HG02678 (cell line): ENCODE data around the gene ZNF783.
"Not testable (repeated sequence)": the region's sequence is repeated elsewhere in the genome, so short reads cannot be mapped to it uniquely, and the experiment has no call there.

Experiments used
- ATAC-seq: cut with Tn5 transposase; IDR thresholded peaks from one replicate; pipeline ENCODE4 v1.9.1; 2021; ENCODE audit warnings: mild to moderate bottlenecking, moderate library complexity; ENCODE audit not compliant: unreplicated experiment

The ZNF783 gene

DNA sequence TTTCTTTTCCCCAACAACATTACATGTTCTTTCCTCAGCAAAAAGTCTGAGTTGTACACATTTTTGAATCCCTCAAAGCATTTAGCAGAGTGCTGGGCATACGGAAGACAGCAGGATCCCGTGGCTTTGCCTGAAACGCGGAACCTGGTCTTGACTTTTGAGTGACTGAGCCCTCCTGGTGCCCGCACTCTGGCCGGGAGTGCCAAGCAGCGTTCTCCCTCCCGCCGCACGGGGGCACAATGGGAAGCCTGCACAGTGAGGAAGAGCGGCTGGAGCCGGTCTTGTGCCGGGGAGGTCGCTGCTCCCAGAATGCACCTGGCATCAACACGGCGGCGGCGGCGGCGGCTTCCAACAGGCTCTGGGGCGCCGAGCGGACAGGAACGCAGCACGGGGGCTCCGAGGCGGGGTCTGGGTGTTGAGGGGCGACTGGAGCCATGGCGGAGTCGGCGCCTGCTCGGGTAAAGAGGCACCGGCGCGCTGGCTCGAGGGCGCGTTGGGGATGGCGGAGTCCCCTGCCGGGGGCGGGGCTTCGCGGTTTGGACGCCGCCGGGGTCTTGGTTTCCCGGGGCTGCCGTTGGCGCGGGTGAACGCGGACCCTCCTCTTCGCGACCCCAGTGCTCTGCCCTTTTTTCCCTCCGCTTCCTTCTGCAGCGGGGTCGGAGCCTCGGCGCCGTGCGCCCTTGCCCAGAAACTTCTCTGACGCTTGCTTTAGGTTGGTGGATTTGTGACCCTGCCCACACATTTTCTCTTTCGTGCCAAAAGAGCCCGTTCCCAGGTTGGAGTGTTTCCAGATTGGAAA lies 22.5 kb upstream of the ZNF783 start, which contains the start of gene ZNF212:
ZNF212 (plus strand) TSS at position 307 of the 799 bp plus-strand sequence; CDS start at position 435, 128 bp downstream.
- ATAC-seq: peak; percentile 100

DNA sequence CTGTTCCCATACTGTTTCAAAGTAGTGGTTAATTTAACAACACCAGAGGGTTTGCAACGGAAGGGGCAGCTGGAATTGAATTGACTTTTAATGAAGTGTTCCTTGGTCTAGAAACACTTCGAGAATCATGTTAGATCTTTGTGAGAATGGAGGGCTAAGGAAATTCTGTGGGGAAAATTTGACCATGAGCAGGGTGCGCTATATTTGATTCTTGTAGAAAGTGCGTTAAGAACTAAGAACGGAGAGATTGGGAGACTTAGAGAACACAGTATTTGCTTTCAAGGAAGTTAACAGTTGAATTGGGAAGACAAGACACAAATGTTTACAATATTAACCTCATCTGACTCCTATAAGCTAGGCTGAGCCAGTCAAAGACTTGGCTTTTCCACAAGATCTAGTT lies 21.4 kb upstream of the ZNF783 start:
- no peak for ATAC-seq

DNA sequence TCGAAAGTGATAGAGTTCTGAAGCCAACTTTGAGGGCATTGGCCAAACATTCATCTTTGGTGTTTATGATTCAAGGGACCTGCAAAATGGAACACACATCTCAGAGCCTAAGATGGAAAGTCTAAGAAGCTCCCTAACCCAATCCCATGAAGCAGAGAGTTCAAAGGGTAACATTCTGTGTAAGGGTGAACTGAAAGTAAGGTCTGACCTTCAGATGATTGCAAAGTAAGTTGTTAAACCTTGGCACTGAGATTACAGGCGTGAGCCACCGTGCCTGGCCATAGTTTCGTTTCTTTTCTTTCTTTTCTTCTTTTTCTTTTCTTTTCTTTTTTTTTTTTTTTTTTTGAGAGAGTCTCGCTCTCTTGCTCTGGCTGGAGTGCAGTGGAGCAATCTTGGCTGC lies 20.3 kb upstream of the ZNF783 start:
- no peak for ATAC-seq

DNA sequence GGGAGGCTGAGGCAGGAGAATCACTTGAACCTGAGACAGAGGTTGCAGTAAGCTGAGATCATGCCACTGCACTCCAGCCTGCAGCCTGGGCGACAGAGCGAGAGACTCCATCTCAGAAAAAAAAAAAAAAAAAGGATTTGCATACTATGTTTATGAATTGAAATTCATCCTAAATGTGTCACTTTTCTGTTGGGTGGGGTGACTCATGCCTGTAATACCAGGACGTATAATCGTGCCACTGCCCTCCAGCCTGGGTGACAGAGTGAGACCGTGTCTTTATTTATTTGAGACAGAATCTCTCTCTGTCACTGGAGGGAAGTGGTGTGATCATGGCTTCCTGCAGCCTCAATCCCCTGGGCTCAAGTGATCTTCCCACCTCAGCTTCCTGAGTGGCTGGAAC lies 16.8 kb upstream of the ZNF783 start:
- ATAC-seq: no peak

DNA sequence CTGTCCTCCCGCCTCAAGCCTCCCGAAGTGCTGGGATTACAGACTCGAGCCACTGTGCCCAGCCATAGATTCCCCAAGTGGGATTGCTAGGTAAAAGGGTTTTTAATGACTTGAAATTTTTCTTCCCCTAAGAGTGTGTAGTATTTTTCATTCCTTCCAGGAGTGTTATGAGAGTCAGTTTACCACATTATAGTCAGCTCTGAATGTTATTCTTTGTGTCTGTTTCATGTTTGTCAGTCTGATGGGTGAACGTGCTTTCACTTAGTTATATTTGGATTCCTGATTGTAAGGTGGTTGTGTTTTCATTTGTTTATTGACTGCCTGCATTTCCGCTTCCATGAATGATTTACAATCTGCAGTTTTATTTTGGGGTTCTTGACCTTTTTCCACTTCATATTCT lies 16.3 kb upstream of the ZNF783 start:
- no peak for ATAC-seq

DNA sequence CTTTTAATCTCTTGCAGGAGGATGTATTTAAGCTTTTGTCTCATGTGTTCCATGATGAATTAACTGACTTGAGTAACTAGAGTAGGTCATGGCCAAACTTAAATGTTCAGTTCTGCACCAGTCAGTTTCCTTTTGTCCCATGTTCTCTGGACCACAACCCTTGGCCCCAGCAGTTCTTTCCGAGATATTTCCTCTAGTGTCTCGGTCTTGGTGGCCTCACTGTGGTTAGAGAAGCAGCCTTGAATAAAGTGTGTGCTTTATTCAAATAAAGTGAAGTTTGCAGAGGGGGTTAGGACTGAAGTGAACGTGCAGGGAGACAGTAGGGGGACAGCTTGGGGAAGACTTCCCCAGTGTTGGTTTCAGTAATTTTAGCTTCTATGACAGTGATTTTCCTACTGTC lies 13.2 kb upstream of the ZNF783 start:
- ATAC-seq: no peak

DNA sequence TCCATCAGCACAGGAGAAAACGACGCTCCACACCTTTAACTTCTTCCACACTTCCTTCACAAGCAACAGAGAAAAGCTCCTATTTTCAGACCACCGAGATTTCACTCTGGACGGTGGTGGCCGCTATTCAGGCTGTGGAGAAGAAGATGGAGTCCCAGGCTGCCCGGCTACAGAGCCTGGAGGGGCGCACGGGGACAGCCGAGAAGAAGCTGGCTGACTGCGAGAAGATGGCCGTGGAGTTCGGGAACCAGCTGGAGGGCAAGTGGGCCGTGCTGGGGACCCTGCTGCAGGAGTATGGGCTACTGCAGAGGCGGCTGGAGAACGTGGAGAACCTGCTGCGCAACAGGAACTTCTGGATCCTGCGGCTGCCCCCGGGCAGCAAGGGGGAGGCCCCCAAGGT lies 11.8 kb upstream of the ZNF783 start:
- ATAC-seq: not testable (repeated sequence)

DNA sequence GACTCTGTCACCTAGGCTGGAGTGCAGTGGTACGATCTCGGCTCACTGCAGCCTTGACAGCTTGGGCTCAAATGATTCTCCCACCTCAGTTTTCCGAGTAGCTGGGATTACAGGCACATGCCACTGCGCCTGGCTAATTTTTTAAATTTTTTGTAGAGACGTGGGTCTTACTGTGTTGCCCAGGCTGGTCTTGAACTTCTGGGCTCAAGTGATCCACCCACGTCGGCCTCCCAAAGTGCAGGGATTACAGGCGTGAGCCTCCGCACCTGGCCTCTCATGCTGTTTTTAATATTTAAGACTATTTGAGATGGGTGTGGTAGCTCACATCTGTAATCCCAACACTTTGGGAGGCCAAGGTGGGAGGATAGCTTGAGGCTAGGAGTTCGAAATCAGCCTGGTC lies 10.5 kb upstream of the ZNF783 start:
- ATAC-seq: not testable (repeated sequence)

DNA sequence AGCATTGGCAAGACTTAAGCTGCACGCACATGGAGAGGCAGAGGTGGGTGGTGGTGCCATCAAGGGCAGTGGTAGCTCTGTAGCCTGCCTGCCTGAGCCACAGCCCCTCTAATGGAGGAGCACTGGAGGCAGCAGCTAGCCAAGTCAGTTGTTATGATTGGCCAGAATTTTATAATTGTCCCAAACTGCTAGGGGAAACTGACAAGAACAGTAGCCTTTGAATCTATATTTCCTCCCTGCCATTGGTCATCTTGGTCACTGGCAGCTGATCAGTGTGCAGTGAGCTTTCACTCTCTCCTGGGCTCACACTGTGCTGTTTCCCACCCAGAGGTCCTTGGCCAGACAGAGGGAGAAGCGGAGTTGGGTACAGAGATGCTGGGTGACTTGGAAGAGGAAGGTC lies 9.6 kb upstream of the ZNF783 start:
- no peak for ATAC-seq

DNA sequence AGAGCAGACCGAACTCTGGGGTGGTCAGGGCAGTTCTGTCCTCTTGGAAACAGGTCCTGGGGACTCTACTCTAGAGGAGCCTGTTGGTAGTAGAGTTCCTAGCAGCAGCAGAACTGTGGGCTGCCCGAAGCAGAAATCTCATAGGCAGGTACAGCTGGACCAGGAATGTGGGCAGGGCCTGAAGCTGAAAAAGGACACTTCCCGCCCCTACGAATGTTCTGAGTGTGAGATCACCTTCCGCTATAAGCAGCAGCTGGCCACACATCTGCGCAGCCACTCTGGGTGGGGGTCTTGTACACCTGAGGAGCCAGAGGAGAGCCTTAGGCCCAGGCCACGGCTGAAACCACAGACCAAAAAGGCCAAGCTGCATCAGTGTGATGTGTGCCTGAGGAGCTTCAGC lies 8.3 kb upstream of the ZNF783 start:
- no peak for ATAC-seq

DNA sequence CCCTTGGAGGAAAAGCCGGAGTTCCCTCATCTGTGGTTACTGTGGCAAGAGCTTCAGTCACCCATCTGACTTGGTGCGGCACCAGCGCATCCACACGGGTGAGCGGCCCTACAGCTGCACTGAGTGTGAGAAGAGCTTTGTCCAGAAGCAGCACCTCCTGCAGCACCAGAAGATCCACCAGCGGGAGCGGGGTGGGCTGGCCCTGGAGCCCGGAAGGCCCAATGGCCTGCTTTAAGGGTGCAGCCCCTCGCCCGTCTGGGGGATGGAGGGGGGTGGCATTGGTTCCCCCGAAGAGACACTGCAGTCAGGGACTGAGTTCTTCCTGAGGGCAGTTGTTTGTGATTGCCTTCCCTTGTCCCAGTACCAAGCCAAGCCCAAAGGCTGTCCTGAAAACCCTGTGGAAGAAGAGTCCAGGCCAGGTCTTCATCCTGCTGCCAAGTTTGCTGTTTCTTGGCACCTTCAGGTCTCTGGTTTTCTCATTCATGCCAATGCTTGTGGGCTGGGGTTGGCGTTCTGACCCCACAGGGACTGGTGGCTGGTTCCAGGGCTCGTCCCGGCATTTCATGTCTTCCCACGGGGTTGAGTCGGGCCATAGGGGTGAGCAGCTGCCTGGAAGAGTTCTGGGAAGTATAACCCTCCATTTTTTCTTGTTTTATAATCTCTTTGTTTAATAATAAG lies 7.7 kb upstream of the ZNF783 start:
- ATAC-seq: no peak

DNA sequence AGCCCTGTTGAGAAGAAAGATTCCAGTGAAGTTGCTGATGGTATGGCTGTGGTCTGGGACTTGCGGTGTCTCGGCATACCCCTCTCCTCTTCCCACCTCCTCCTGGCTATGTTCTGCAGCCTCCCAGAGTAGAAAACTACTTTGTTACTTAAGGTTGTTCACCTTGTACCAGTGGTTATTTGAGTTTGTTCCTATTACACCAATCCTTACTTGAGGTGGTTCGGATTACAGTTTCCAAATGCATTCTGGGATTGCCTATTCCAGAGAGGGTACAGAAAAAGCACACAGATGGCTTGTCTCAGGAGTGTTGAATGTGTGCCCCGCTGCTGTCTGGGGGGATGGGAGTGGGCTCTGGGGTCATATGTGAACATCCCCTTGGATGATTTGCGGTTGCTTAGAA lies 6.8 kb upstream of the ZNF783 start:
- ATAC-seq: no peak

DNA sequence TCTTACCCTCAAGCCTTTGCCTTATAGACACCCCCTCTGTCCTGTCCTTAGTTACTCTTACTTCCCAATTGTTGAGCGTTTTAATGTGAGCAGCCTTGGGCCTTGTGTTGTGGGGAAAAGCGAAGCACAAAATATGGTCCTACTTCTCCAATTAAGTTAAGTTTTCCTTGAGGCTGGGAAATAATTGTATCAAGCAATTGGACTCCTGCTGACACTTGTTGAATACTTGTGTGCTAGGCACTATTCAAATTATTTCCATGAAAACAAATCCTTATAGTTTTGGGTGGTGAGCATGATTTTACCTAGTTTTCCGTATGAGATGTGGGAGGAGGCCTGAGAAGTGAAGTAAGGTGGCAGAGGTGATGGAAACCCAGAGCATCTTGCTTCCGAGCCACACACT lies 5.4 kb upstream of the ZNF783 start:
- ATAC-seq: no peak

DNA sequence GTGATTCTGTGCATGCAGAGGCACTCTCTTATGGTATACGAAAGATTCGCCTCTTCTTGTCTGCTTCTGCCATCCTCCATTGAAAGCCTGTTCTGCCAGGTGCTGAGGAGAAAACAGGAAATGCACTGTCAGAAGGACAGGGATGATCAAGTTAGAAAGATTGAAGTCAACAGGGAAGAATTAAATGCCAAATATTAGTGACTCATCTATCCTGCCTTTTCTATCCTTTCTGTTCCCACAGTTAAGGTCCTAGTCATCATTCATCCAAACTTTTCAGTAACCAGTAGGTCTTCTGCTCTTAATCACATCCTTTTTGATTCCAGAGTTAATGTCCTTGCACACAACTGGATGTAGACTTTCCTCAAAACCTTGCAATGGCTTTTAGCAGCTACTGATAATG lies 4.8 kb upstream of the ZNF783 start:
- no peak for ATAC-seq

DNA sequence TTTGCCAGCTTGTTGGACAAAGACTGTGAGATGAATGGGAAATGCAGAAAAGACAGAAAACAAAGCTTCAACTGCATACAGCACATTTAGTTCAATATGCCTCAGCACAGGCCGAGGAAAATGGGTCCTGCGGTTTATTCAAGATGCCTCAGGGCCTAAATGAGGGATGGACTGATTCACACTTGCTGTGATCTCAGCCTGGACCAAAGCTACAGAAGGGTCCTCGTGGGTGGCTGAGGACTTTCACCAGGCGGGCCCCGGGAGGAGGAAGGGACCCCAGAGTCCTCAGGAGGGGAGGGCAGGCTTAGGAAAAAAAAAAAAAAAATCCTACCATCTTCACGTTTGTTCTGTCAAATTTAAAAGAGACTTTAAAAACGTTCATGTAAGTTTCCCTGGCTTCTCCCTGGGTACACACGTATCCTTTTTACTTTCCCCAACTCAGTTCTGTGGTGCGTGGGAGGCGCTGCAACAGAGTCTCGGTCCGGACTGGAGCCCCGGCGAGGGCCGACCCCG lies 624 bp upstream of the ZNF783 start:
- peak; percentile 1 for ATAC-seq

DNA sequence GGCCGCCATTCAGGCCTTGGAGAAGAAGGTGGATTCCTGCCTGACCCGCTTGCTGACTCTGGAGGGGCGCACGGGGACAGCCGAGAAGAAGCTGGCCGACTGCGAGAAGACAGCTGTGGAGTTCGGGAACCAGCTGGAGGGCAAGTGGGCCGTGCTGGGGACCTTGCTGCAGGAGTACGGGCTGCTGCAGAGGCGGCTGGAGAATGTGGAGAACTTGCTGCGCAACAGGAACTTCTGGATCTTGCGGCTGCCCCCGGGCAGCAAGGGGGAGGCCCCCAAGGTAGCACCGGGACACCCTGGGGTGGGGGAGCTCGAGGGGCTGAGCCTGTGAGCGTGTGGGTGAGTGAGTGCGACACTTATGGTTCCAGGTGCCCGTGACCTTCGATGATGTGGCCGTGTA lies 4.5 kb downstream of the ZNF783 start:
- no peak for ATAC-seq

DNA sequence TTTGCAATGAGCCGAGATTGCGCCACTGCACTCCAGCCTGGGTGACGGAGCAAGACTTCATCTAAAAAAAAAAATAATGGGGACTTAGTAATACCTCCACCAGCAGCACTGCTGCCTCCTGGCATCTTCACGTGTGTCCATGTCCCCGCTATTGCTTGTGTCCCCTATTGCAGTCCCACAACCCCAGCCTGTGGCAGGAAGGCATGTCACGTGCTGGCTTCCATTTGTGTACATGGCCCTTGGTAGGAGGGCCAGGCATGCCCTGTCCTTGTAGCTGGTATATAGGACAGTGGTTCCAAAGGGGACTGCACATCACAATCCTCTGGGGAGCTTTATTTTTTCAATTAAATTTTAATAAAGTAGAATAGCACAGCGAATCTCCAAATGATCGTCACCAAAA lies 5.7 kb downstream of the ZNF783 start:
- no peak for ATAC-seq

DNA sequence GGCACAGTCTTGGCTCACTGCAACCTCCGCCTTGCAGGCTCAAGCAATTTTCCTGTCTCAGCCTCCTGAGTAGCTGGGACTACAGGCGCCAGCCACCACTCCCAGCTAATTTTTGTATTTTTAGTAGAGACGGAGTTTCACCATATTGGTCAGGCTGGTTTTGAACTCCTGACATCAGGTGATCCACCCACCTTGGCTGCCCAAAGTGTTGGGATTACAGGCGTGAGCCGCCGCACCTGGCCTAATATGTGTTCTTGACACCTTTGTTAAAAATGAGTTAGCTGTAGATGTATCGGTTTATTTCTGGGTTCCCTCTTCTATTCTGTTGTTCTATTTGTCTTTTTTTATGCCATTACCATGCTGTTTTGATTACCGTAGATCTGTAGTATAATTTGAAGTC lies 12.4 kb downstream of the ZNF783 start:
- not testable (repeated sequence) for ATAC-seq

DNA sequence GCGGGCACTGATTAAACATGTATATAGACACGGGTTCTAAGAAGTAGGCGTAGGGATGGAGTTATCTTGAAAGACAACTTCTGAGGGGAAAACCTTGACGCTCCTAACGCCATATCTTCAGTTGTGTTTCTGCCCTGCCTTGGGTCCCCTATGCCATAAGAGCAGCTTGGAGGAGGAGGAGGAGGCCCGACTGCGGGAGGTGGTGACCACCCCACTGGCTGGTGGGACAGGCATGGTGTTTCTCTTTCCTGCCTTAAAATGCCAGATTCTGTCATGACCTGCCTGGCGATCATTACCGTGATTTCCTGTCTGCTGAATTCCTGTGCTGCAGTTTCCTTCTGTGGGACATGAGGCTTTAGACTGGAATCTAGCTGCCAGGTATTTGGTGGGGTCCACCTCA lies 15.9 kb downstream of the ZNF783 start:
- no peak for ATAC-seq

DNA sequence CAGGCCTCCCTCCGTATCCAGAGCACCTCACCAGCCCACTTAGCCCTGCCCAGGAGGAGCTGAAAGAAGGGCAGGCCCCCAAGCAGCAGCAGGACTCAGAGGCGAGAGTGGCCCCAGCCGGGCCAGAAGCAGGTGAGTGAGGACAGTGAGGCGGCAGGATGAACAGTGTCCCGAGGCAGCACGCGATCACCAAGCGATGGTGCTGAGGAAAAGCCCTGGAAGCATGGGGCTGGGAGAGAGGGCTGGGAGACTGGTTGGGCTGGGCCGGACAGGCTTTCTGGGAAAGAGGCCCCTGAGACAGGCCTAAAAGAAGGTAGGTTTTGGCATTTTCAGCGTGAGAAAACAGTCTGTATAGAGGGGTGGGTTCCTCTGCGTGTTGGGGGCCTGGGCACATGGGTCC lies 16.4 kb downstream of the ZNF783 start:
- no peak for ATAC-seq

DNA sequence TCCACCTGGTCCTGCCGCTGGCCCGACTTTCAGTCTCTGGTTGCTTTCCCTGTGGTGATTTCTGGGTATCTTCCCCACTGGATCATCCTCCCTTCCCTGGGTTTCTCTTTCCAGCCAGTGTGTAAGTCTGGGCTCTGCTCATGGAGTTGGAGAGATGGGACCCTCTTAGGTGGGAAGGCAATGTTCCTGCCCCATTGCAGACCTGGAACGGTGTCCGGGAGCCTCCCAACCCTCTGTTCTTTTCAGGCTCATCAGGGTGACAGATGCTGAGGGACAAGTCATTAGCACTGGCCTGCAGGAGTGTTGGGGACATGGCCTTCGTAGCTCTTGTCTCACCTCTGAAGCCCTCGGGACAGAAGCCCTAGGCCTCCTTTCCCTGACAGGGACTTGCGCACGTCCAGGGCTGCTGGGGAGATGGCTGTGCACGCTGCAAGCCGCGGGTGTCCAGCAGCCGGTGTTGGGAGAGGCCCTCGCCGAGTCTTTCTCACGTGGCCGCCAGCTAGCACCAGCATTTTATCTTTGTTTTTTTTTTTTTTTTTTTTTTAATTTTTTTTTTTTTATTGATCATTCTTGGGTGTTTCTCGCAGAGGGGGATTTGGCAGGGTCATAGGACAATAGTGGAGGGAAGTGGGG lies 17.2 kb downstream of the ZNF783 start:
- ATAC-seq: no peak

DNA sequence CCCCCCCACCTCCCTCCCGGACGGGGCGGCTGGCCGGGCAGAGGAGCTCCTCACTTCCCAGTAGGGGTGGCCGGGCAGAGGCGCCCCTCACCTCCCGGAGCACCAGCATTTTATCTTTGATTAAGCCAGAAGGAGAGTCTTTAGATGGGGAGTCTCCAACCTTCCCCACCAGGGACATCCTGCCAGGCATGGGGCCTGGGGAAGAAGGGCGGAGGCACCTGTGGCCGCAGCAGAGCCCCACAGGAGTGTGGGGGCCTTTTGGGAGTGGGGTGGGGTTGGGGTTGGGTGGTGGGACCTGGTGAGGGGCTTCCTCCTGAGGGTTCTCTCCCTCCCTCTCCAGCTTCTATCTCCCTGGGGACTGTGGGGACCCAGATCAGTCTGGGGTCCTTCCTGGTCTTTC lies 18.2 kb downstream of the ZNF783 start:
- ATAC-seq: no peak
